Activated CD8-positive, alpha-beta memory T cell treated with anti-CD3 and anti-CD28 coated beads for 48 hours (primary cell): ENCODE data around the gene PLA2G15.

Experiments used
- DNase-seq, 3 experiments: peaks; one replicate each; pipeline ENCODE4 v3.0.0-alpha.2; 2020; ENCODE audit warnings: low read depth in 2 of 3, low spot score in 2 of 3

PLA2G15 gene

GRCh38 chr16:68232335-68232734 lies 12.8 kb upstream of the PLA2G15 start:
- DNase-seq: no peak

GRCh38 chr16:68233085-68233834 lies 11.9 kb upstream of the PLA2G15 start:
- DNase-seq: no peak

DNA sequence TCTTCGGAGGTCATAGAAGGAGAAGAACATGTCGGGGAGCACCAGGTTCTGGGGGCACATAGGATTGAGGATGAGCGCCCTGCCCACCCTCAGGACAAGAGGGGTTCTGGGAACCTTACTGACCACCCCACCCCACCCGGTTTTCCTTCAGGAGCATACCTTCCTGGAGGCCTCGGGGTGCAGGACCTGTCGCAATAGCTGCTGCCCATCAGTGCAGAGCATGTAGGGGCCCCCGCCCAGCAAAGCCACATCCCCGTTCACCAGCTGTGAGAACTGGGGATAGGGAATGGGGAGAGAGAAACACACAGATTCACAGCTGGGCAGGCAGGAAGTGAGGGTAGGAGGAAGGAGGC lies 11.4 kb upstream of the PLA2G15 start:
- DNase-seq: no peak

GRCh38 chr16:68234188-68235107 lies 10.7 kb upstream of the PLA2G15 start:
- DNase-seq: no peak

DNA sequence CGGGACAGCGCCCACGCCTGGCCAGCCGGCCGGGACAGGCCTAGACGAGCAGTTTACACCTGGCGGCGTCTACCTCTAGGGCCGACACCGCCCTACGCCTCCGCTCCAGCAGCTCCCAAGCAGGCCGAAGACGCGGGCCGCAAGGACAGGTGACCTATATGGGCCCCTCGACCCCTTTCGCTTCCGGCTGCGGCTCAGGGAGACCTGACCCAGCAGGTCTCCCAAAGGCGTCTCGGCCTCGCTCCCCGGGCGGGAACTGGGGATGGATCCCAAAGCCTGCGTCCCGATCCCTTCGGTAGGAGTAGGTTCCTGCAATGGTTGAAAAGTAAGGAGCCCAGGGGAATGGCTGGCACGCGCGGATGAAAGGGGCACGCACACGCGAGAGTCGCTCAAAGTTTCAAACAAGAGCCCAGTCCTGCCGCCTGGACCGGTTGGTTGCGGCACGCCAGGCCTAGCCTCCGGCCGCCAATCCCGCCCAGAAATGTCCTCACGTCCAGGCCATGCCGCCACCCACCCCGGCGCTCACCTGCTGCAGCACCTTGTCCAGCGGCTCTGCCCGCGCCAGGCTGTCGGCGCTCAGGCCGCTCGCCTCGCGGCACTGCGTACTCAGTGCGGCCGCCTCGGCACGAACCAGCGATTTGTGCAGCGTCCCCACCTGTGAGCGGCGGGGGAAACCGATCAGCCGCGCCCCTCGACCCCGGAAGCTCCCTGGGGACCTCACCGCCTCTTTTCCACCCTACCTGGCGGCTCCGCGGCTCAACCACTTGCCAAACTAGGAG lies 9.9 kb upstream of the PLA2G15 start:
- no peak for DNase-seq

GRCh38 chr16:68235887-68236136 lies 9.4 kb upstream of the PLA2G15 start, which contains the start of gene ESRP2:
Gene ESRP2 (minus strand): TSS chr16:68236127. CDS start chr16:68236045, 82 bp downstream.
- DNase-seq: no peak

DNA sequence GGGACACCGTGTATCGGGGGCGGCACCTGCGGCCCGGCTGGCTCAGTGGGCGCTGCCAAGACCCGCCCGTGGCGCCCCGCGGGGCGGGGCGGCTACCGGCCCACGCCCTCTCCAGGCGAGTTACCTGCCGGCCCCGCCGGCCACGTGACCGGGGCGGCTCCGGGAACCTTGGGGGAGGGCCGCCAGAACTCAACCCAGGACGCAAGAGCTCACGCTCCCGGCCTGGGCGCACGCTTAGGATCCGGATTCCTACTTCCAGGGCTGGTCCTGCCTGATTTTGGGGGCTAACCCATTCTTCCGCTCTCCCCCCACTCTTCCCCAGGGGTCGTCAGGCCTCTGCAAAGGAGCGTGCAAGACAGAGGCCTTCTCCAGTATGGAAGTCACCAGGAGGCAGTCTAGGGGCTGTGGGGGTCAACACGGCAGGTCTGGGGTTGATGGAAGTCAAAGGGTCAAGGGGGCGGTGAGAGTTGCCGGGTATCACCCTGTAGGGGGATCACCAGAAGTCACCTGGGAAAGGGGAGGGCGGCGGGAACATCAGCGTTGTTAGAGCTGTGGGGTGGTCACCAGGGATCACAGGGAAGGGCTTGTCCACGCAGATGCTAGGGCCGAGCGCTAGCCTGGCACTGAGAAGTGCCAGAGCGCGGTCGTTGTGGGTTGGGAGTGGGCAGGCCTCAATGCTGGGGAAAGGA lies 8.9 kb upstream of the PLA2G15 start:
- no peak for DNase-seq

DNA sequence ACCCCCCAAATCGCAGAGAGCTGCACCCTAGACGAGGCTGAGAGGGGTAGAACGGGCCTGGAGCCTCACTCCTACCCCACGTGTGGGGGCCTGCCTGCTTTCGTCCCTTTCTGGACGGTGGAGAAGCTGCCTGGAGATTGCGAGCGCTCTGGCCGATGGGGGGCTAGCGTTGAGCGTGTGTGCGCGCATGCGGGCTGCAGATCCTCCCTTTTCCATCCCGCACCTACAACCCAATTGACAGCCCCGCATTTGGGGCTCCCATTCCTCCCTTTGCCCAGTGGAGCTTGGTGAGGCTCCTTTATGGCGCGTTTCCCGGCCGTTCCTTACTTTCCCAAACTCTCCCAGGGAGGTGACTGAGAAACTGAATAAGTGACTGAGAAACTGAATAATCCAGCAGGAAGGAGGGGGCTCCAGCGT lies 8.3 kb upstream of the PLA2G15 start:
- DNase-seq: no peak

DNA sequence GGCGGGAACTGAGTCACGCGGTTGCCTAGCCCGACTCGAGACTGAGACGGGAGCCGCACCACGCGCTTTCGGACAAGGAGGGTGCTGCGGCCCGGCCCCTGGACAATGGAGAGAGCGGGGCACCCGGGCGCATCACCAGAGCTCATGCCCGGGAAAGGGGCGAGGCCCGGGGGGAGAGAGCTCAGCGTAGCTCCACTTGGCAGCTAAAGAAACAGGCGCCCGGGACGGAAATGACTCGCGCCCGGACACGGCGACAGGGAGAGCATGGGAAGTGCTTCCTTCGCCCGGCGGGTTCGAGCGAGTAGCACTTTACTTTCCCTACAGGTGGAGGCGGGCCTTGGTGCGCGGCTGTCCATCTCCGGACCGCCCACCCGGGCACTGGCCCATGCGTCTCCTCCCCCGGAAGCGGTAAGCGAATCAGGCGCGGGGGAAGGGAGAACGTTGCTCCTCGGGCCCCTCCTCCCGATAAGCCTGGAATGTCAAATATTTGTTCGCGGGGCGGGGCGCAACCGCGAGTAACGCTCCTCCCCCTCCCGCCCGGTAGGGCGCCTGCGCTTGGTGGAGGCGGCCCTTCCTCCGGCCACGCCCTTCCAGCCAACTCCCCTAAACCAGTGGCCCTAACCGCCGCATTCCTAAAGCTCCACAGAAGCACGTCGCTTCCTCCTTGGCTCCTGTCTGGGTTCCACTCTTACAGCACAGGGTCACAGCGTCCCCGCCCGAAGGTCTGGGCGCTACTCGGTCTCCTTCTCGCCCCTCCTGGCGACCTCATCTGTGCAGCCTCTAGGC lies 7.7 kb upstream of the PLA2G15 start:
- peak; percentile 65 to 82 (median 68) for DNase-seq

DNA sequence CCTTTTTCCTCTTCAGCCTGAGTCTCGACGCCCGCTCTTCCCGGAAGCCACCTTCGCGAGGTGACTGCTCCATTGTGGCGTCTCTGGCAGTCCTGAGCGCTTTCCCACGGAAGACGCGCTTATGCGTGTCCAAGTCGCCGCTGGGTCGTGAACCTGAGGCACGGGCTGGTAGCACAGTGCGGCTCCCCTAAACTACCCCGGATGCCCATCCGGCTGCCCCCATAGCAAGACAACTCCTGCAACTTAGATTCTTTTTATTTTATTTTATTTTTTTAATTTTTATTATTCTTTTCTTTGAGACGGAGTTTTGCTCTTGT lies 7.2 kb upstream of the PLA2G15 start:
- DNase-seq: no peak

DNA sequence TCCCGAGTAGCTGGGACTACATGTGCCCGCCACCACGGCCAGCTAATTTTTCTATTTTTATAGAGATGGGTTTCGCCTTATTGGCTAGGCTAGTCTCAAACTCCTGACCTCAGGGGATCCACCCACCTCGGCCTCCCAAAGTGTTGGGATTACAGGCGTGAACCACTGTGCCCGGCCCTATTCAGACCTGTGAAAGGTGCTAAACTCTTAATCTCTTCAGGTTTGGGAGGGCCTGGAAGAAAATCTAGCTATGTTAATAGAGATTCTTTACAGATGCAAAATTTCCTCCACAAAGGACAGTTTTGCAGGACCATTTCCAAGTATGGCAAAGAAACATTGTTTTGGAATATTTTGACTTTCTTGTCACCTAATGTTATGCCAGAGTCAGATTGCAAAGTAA lies 3.1 kb upstream of the PLA2G15 start:
- no peak for DNase-seq

DNA sequence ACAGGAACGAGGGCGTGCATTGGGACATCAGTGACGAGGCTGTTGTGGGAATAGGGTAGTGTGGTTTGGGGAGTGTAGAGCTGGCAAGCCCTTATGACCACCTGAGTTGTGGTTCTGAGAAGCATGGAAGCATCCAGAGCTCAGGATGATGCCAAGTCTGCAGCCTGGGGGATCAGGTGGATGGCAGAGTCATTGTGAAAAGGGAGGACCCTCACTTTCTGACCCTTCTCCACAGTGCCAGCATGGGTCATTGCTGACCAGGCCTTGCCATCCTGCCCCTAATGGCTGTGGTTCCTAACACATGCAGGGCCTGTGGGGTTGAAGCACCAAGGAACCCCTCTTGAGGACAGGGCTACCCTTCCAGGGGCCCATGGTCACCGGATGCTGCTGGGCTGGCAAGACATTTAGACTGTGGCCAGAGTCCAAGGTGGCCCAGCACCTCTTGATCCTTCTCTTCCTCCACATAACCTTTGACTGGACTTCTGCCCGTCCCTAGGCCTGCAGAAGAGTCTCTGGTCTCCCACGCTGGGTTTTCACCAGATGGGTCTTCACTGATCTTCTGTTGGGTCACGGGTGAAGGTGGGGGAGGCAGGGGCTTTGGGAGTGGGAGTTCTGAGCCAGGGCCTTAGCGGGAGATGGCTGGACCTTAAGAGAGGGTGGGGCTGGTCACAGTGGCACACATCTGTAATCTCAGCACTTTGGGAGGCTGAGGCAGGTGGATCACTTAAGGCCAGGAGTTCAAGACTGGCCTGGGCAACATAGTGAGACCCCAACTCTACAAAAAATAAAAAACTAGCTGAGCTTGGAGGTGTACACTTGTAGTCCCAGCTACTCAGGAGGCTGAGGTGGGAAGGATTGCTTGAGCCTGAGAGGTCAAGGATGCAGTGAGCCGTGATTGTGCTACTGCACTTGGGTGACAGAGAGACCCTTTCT lies 2.0 kb upstream of the PLA2G15 start:
- no peak for DNase-seq

DNA sequence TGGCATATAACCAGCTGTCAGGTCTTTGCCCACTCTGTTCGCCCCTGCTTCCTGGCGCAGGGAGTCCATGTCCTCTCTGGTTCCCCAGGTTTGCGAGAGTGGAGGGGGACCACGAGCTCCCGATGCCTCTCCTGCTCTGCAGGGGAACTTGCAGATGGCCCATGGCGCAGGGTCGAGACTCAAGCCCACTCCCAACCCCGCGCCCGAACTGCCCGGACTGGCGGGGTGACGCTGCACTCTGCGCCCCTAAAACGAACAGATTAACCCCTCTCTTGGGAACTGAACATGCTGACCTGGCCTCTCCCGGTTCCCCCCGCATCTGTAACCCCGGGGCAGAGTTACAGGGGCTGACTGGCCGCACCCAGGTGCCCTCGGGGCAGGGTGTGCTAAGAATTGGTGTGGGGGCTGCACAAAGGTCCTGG lies 681 bp upstream of the PLA2G15 start:
- no peak for DNase-seq

GRCh38 chr16:68246121-68246520 lies 948 bp downstream of the PLA2G15 start:
- DNase-seq: no peak

GRCh38 chr16:68246666-68247065 lies 1.5 kb downstream of the PLA2G15 start:
- no peak for DNase-seq

- no peak for DNase-seq
Observed at GRCh38 chr16:68247400-68247799, 2.2 kb downstream of the PLA2G15 start.

DNA sequence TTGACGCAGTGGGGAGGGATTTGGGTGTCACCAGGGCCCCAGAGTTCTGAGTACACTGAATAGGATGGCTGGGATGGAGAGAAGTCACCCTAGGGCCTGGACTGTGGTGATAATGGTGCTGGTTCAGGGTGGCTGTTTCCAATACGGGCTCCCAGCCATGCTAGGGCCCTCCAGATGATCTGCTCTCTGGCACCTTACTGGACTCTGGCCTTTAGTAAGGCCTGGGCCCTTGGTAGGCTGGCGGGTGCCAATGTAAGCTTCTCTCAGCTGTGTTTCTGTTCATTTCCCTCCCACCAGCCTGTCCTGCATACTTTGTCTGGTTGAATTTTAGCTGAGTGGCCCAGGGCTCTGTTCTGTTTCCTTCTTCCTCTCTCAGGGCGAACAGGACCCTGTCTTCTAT lies 2.8 kb downstream of the PLA2G15 start:
- DNase-seq: no peak

DNA sequence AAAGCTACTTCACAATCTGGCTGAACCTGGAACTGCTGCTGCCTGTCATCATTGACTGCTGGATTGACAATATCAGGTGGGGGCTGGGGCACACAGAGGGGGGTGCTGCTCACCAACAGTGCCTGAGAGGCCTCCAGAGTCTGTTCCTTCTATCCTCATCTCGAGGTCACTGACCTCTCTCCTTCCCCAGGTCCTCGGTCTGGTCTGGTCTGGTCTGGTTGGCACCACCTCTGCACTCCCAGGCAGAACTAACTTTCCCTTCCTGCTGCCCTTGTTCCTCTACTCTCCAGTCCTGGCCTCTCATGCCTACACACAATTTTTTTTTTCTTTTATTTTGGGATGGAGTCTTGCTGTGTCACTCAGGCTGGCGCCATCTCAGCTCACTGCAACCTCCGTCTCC lies 4.2 kb downstream of the PLA2G15 start:
- DNase-seq: no peak

DNA sequence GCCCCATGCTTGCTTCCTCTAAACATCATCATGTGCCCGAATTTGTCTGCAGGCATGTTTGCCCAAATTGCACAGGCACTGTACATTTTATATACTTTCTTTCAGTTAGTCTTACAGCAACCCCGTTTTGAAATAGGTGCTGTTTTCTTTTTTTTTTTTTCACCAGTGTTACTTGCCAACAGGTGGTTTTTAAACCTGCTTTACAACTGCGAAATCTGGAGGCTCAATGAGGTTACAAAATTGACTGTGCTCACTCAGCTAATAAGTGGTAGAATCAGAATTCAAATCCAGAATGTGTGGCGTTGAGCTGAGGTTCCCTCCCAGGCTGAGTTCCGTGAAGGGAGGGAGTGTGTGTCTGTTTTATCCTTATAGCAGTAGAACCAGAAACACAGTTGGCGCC lies 5.8 kb downstream of the PLA2G15 start:
- no peak for DNase-seq

- DNase-seq: no peak
Observed at GRCh38 chr16:68251832-68252231, 6.7 kb downstream of the PLA2G15 start.
